K562 (cell line): ENCODE results near the gene HOXB3. TPM values are rescaled to one million over a fixed set of nuclear protein-coding genes. Genes with fewer than 3 reads are reported as not detected.

ENCODE experiments used
- ATAC-seq: fragments of 200-7000 bp; cut with Tn5 transposase; 3 replicates; pipeline ENCODE4 v1.9.1; 2020; ENCODE audit warnings: moderate library complexity
- BruUV-seq: library from RNA; stranded (reverse); fragments of 400-500 nt; replicated peaks from 2 replicates; lab custom pipeline; 2021; lab: Mats Ljungman, UMichigan
- CTCF ChIA-PET: fragments of 300-600 bp; formaldehyde crosslinking; extraction: SDS; loops from one replicate; lab custom pipeline; 2021; ENCODE audit warnings: low intra/inter-chr PET ratio; lab: Yijun Ruan, JAX
- POLR2A ChIA-PET: fragments of 300-600, 350-650 bp; sonication (Branson Sonifier 250); formaldehyde crosslinking; extraction: SDS; loops from one replicate; lab custom pipeline; 2021; ENCODE audit warnings: antibody characterized with exemption, inconsistent platforms; lab: Yijun Ruan, JAX
- DNase-seq, 4 experiments: peaks; one replicate each; pipeline versions ENCODE4 v3.0.0 to v3.0.0-alpha.2; 2011 to 2018; ENCODE audit warnings: low spot score in 3 of 4, mixed read lengths in 3 of 4; ENCODE audit errors: extremely low read depth in 1 of 4
- FAIRE-seq: peaks from 2 replicates; lab custom pipeline; 2011; peaks lifted over from hg19 to GRCh38; lab: Jason Lieb, UNC
- H2AFZ ChIP-seq: 2 replicates; pipeline ENCODE4 v1.6.0; 2011; ENCODE audit warnings: low read depth, low read length, control low read depth, inconsistent platforms
- H3K27ac ChIP-seq: fragments of 200-600 bp; 3 replicates; pipeline ENCODE4 v1.8.0; 2011; ENCODE audit warnings: low read depth, mild to moderate bottlenecking, control low read depth, inconsistent platforms, low read length, moderate library complexity, mixed read lengths; ENCODE audit errors: extremely low read depth
- H3K27me3 ChIP-seq, 2 experiments: fragments of 300-600 bp in 1 of 2; 2 replicates in 1 of 2; 3 replicates in 1 of 2; pipeline versions ENCODE4 v1.6.0 to v1.8.0; 2011; ENCODE audit warnings: inconsistent platforms in 2 of 2, low read length in 2 of 2, mild to moderate bottlenecking in 1 of 2, mixed read lengths in 1 of 2, moderate library complexity in 1 of 2; ENCODE audit not compliant: control insufficient read depth in 2 of 2, insufficient read depth in 2 of 2
- H3K36me3 ChIP-seq: fragments of 300-600 bp; 3 replicates; pipeline ENCODE4 v1.8.0; 2011; ENCODE audit warnings: mild to moderate bottlenecking, low read length, inconsistent platforms; ENCODE audit not compliant: control insufficient read depth, insufficient read depth
- H3K4me1 ChIP-seq, 2 experiments: fragments of 200-600 bp in 1 of 2; replicated peaks in 1 of 2; 2 replicates in 1 of 2; 3 replicates in 1 of 2; pipeline versions ENCODE4 v1.5.1 to v1.8.0; 2011; ENCODE audit warnings: inconsistent platforms in 2 of 2, low read length in 2 of 2, mild to moderate bottlenecking in 1 of 2, mixed read lengths in 1 of 2, moderate library complexity in 1 of 2; ENCODE audit not compliant: control insufficient read depth in 2 of 2, insufficient read depth in 2 of 2
- H3K4me2 ChIP-seq: 2 replicates; pipeline ENCODE4 v1.6.1; 2011; ENCODE audit warnings: low read length, control low read depth, inconsistent platforms, mixed read lengths; ENCODE audit not compliant: insufficient read depth
- H3K4me3 ChIP-seq: fragments of 200-600 bp; sonication (generic), shearing (Covaris generic); 2 replicates; pipeline ENCODE4 v1.5.1; 2016; ENCODE audit warnings: control low read depth, inconsistent platforms
- H3K79me2 ChIP-seq: fragments of 200-600 bp; 3 replicates; pipeline ENCODE4 v1.8.0; 2011; ENCODE audit warnings: low read length, inconsistent platforms; ENCODE audit not compliant: control insufficient read depth, insufficient read depth
- H3K9ac ChIP-seq, 2 experiments: 2 replicates each; pipeline versions ENCODE4 v1.6.0 to v1.6.1; 2011; ENCODE audit warnings: low read depth in 2 of 2, low read length in 2 of 2, control low read depth in 1 of 2, inconsistent platforms in 1 of 2, mild to moderate bottlenecking in 1 of 2, mixed read lengths in 1 of 2; ENCODE audit not compliant: insufficient read depth in 1 of 2
- H3K9me1 ChIP-seq: one replicate; pipeline ENCODE4 v1.6.0; 2011; ENCODE audit warnings: inconsistent platforms, mild to moderate bottlenecking, low read length, moderate library complexity; ENCODE audit not compliant: control insufficient read depth, insufficient read depth
- H3K9me3 ChIP-seq: replicated peaks from 2 replicates; pipeline ENCODE4 v1.5.1; 2011; ENCODE audit warnings: low read depth, low read length, inconsistent platforms; ENCODE audit not compliant: control insufficient read depth, insufficient read depth
- H4K20me1 ChIP-seq: replicated peaks from 2 replicates; pipeline ENCODE4 v1.6.1; 2011; ENCODE audit warnings: low read length, inconsistent platforms, mixed read lengths; ENCODE audit not compliant: control insufficient read depth, insufficient read depth
- PHF20 ChIP-seq: fragments of 450-650 bp; IDR thresholded peaks from 2 replicates; pipeline ENCODE4 v1.6.1; 2018; ENCODE audit not compliant: partially characterized antibody
- PTTG1 ChIP-seq: fragments of 450-650 bp; IDR thresholded peaks from 2 replicates; pipeline ENCODE4 v1.6.1; 2016; ENCODE audit warnings: low read depth, mild to moderate bottlenecking, missing genetic modification characterization, missing compliant biosample characterization
- RAD51 ChIP-seq: fragments of 450-650 bp; IDR thresholded peaks from 2 replicates; pipeline ENCODE4 v1.7.1; 2016; ENCODE audit warnings: low read depth, mild to moderate bottlenecking, borderline replicate concordance
- ZNF511 ChIP-seq: sonication (generic); formaldehyde crosslinking; IDR thresholded peaks from 2 replicates; pipeline ENCODE4 v1.8.0; 2022; ENCODE audit warnings: mild to moderate bottlenecking, missing genetic modification reagents
- ZNF707 ChIP-seq: fragments of 250-450 bp; sonication (Bioruptor Pico); conservative IDR thresholded peaks from 2 replicates; pipeline ENCODE4 v1.8.0; 2022; ENCODE audit warnings: inconsistent platforms, mild to moderate bottlenecking, moderate library complexity
- WGBS: fragments of 100-300 bp; shearing (Covaris generic); methylation state at CpG from one replicate; pipeline ENCODE4 v1.1.6; 2016; ENCODE audit warnings: low coverage, mixed read lengths; ENCODE audit not compliant: insufficient coverage; ENCODE audit errors: missing lambda C conversion rate; 5-methylcytosine and 5-hydroxymethylcytosine counted together
- in situ Hi-C: fragments of 300-500 bp; cut with MboI; formaldehyde crosslinking; loops from 4 replicates; pipeline ENCODE4 v1.15.0; 2018; ENCODE audit warnings: inconsistent platforms, mixed read lengths
- intact Hi-C: fragments of 100-400 bp; cut with micrococcal nuclease; formaldehyde crosslinking; loops from 2 replicates; pipeline ENCODE4 v1.14.2; 2022
- polyA plus RNA-seq, 8 experiments: library from polyadenylated mRNA; depleted of rRNA in 4 of 8; stranded (reverse) in 5 of 8; unstranded in 3 of 8; fragments of >200 nt; fragmentation: Nextera tagmentation in 2 of 8; fragmentation: Illumina TruSeq in 1 of 8; extraction: Ambion mirVana in 2 of 8; extraction: Trizol in 1 of 8; gene quantifications; 2 replicates each; pipeline versions ENCODE4 v1.2.1 to v1.2.3, GENCODE V29; 2011 to 2014; ENCODE audit warnings: inconsistent platforms in 1 of 8, missing spikeins in 1 of 8
- total RNA-seq, 7 experiments: library from RNA; depleted of rRNA in 6 of 7; stranded (reverse); fragments of >200 nt in 6 of 7; fragmentation: Illumina TruSeq in 2 of 7; extraction: Trizol in 2 of 7; gene quantifications; 2 replicates each; pipeline versions ENCODE4 v1.2.1 to v1.2.3, GENCODE V29; 2011 to 2021; ENCODE audit warnings: low replicate concordance in 1 of 7
- TF ChIP-seq, protein P1 (sequence below): sonication (generic); formaldehyde crosslinking; IDR thresholded peaks from 2 replicates; pipeline ENCODE4 v1.8.0; 2023; ENCODE audit warnings: missing genetic modification reagents, mild to moderate bottlenecking, borderline replicate concordance
- TF ChIP-seq, protein P2 (sequence below), 2 experiments: fragments of 450-650 bp; IDR thresholded peaks; 2 replicates each; pipeline ENCODE4 v1.6.1; 2016
- TF ChIP-seq, protein P3 (sequence below): fragments of 450-650 bp; IDR thresholded peaks from 2 replicates; pipeline ENCODE4 v1.6.1; 2017; ENCODE audit warnings: antibody characterized with exemption

The HOXB3 gene
- total and polyA plus RNA-seq, 9 of the 15 experiments (the other 6 are each of a cell fraction or from before 2014, with no cell fraction given): 2.4 to 41.3 (median 20.2) TPM

DNA sequence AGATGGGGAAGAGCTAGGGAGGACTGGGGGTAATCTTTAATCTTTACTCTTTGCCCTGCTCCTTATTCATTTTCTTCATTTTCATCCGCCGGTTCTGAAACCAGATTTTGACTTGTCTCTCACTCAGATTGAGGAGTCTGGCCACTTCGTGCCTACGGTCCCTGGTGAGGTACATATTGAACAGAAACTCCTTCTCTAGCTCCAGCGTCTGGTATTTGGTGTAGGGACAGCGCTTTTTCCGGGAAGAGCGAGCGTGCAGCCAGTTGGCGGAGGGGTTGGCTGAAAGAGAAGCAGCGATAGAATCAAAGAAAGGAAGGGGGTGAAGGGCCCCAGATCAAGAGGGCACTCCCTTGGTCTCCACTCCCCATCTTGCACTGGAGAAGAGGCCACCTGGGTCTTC is 32.8 kb upstream of the HOXB3 start:
- intact Hi-C loops: no loop called here
- peaks cover 90% of the 10 kb centered on the region for H3K79me2 ChIP-seq
- peak overlapping the region; percentile 97 for H3K4me3 ChIP-seq
- no peak overlapping the region for H2AFZ ChIP-seq
- H3K4me1 ChIP-seq: peaks cover 50 to 67% of the 10 kb centered on the region in 2 experiments
- peak overlapping the region; percentile 99; the same call in 1 of the 3 replicates for H3K27ac ChIP-seq
- peaks cover 51% of the 10 kb centered on the region for H3K36me3 ChIP-seq
- CTCF ChIA-PET: no interaction called here
- TF ChIP-seq, protein P1, sequence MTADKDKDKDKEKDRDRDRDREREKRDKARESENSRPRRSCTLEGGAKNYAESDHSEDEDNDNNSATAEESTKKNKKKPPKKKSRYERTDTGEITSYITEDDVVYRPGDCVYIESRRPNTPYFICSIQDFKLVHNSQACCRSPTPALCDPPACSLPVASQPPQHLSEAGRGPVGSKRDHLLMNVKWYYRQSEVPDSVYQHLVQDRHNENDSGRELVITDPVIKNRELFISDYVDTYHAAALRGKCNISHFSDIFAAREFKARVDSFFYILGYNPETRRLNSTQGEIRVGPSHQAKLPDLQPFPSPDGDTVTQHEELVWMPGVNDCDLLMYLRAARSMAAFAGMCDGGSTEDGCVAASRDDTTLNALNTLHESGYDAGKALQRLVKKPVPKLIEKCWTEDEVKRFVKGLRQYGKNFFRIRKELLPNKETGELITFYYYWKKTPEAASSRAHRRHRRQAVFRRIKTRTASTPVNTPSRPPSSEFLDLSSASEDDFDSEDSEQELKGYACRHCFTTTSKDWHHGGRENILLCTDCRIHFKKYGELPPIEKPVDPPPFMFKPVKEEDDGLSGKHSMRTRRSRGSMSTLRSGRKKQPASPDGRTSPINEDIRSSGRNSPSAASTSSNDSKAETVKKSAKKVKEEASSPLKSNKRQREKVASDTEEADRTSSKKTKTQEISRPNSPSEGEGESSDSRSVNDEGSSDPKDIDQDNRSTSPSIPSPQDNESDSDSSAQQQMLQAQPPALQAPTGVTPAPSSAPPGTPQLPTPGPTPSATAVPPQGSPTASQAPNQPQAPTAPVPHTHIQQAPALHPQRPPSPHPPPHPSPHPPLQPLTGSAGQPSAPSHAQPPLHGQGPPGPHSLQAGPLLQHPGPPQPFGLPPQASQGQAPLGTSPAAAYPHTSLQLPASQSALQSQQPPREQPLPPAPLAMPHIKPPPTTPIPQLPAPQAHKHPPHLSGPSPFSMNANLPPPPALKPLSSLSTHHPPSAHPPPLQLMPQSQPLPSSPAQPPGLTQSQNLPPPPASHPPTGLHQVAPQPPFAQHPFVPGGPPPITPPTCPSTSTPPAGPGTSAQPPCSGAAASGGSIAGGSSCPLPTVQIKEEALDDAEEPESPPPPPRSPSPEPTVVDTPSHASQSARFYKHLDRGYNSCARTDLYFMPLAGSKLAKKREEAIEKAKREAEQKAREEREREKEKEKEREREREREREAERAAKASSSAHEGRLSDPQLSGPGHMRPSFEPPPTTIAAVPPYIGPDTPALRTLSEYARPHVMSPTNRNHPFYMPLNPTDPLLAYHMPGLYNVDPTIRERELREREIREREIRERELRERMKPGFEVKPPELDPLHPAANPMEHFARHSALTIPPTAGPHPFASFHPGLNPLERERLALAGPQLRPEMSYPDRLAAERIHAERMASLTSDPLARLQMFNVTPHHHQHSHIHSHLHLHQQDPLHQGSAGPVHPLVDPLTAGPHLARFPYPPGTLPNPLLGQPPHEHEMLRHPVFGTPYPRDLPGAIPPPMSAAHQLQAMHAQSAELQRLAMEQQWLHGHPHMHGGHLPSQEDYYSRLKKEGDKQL: 0 out of 2 replicates have a peak, but pooled peaks have one; percentile 7
- TF ChIP-seq PTTG1 (tag) (no peak), ZNF511 (CRISPR knock-in tag) (0 out of 2 replicates have a peak, but pooled peaks have one; percentile 17), PHF20 (no peak), ZNF707 (CRISPR knock-in tag) (no peak), RAD51 (no peak)
- TF ChIP-seq, protein P2, sequence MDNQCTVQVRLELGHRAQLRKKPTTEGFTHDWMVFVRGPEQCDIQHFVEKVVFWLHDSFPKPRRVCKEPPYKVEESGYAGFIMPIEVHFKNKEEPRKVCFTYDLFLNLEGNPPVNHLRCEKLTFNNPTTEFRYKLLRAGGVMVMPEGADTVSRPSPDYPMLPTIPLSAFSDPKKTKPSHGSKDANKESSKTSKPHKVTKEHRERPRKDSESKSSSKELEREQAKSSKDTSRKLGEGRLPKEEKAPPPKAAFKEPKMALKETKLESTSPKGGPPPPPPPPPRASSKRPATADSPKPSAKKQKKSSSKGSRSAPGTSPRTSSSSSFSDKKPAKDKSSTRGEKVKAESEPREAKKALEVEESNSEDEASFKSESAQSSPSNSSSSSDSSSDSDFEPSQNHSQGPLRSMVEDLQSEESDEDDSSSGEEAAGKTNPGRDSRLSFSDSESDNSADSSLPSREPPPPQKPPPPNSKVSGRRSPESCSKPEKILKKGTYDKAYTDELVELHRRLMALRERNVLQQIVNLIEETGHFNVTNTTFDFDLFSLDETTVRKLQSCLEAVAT (IDR thresholded peaks at IDR 0.05): no peak
- TF ChIP-seq, protein P3, sequence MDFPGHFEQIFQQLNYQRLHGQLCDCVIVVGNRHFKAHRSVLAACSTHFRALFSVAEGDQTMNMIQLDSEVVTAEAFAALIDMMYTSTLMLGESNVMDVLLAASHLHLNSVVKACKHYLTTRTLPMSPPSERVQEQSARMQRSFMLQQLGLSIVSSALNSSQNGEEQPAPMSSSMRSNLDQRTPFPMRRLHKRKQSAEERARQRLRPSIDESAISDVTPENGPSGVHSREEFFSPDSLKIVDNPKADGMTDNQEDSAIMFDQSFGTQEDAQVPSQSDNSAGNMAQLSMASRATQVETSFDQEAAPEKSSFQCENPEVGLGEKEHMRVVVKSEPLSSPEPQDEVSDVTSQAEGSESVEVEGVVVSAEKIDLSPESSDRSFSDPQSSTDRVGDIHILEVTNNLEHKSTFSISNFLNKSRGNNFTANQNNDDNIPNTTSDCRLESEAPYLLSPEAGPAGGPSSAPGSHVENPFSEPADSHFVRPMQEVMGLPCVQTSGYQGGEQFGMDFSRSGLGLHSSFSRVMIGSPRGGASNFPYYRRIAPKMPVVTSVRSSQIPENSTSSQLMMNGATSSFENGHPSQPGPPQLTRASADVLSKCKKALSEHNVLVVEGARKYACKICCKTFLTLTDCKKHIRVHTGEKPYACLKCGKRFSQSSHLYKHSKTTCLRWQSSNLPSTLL: no peak
- TF ChIP-seq, all 486 proteins: peak for 2
- Histone ChIP-seq H3K9me3 (no peaks in the 10 kb centered on the region), H3K9ac (peak overlapping the region; percentile 87 to 100; a peak in 3 of 4 replicates), H4K20me1 (peaks cover 51% of the 10 kb centered on the region), H3K9me1 (no peaks in the 10 kb centered on the region), H3K4me2 (peak overlapping the region; percentile 65), H3K27me3 (no peaks in the 10 kb centered on the region)
- 64% methylated on average over 11 of the region's 11 CpGs for WGBS
- no peak for DNase-seq
- POLR2A ChIA-PET: interaction anchor here (0.6 to 3.3 kb wide), 12 partner anchors 9 to 515 kb away, joined by 3 to 21 read pairs (median 4); partner anchors contain the start of gene SNX11
- in situ Hi-C loops: loop anchor here (10.0 kb wide), 1 partner anchor 588 kb away; the partner anchor contains the start of gene COPZ2
- no peak for ATAC-seq
- no TSS peak for BruUV-seq
- FAIRE-seq: no peak
